ENCODE results near the gene TAF5L. TPM values are rescaled to one million over a fixed set of nuclear protein-coding genes. Genes with fewer than 3 reads are reported as not detected.

Gene TAF5L
- total RNA-seq, 1 donor from 2014 or later: 25.3 TPM

GRCh38 chr1:229613938-229614337, 12.0 kb downstream of the TAF5L start:
- Mint-ChIP-seq H3K4me3 (ENCODE audit: unreplicated experiment) (no peak overlapping the region), H3K9me3 (ENCODE audit: unreplicated experiment) (no peaks in the 10 kb centered on the region), H3K36me3 (ENCODE audit: low read depth, unreplicated experiment) (peaks cover 30% of the 10 kb centered on the region), H3K27me3 (ENCODE audit: unreplicated experiment) (no peaks in the 10 kb centered on the region), H3K27ac (ENCODE audit: unreplicated experiment) (no peak overlapping the region), H3K4me1 (ENCODE audit: unreplicated experiment) (peaks cover 19% of the 10 kb centered on the region)
- DNase-seq (ENCODE audit: low spot score): no peak
- TF ChIP-seq CTCF (IDR thresholded peaks at IDR 0.05; ENCODE audit: unreplicated experiment): no peak

- peaks cover 5% of the 10 kb centered on the region for H3K4me1 Mint-ChIP-seq (ENCODE audit: unreplicated experiment)
- H3K9me3 Mint-ChIP-seq (ENCODE audit: unreplicated experiment): no peaks in the 10 kb centered on the region
- H3K36me3 Mint-ChIP-seq (ENCODE audit: low read depth, unreplicated experiment): peaks cover 41% of the 10 kb centered on the region
- H3K27ac Mint-ChIP-seq (ENCODE audit: unreplicated experiment): no peak overlapping the region
- no peak for TF ChIP-seq CTCF (IDR thresholded peaks at IDR 0.05; ENCODE audit: unreplicated experiment)
- no peaks in the 10 kb centered on the region for H3K27me3 Mint-ChIP-seq (ENCODE audit: unreplicated experiment)
- H3K4me3 Mint-ChIP-seq (ENCODE audit: unreplicated experiment): no peak overlapping the region
- DNase-seq (ENCODE audit: low spot score): no peak
Measured at GRCh38 chr1:229608590-229608989, 17.3 kb downstream of the TAF5L start.

GRCh38 chr1:229607370-229607769, 18.6 kb downstream of the TAF5L start:
- DNase-seq (ENCODE audit: low spot score): no peak
- H3K4me1 Mint-ChIP-seq (ENCODE audit: unreplicated experiment): peaks cover 10% of the 10 kb centered on the region
- no peak for TF ChIP-seq CTCF (IDR thresholded peaks at IDR 0.05; ENCODE audit: unreplicated experiment)
- no peak overlapping the region for H3K4me3 Mint-ChIP-seq (ENCODE audit: unreplicated experiment)
- H3K36me3 Mint-ChIP-seq (ENCODE audit: low read depth, unreplicated experiment): peaks cover 42% of the 10 kb centered on the region
- no peaks in the 10 kb centered on the region for H3K27me3 Mint-ChIP-seq (ENCODE audit: unreplicated experiment)
- H3K27ac Mint-ChIP-seq (ENCODE audit: unreplicated experiment): no peak overlapping the region
- no peaks in the 10 kb centered on the region for H3K9me3 Mint-ChIP-seq (ENCODE audit: unreplicated experiment)

- Mint-ChIP-seq H3K36me3 (ENCODE audit: low read depth, unreplicated experiment) (peaks cover 29% of the 10 kb centered on the region), H3K27ac (ENCODE audit: unreplicated experiment) (no peak overlapping the region), H3K4me1 (ENCODE audit: unreplicated experiment) (peaks cover 24% of the 10 kb centered on the region), H3K4me3 (ENCODE audit: unreplicated experiment) (no peak overlapping the region), H3K9me3 (ENCODE audit: unreplicated experiment) (no peaks in the 10 kb centered on the region), H3K27me3 (ENCODE audit: unreplicated experiment) (no peaks in the 10 kb centered on the region)
- no peak for TF ChIP-seq CTCF (IDR thresholded peaks at IDR 0.05; ENCODE audit: unreplicated experiment)
- no peak for DNase-seq (ENCODE audit: low spot score)
Measured at GRCh38 chr1:229603371-229604005, 22.4 kb downstream of the TAF5L start.

GRCh38 chr1:229600229-229600628, 25.7 kb downstream of the TAF5L start:
- Mint-ChIP-seq H3K4me3 (ENCODE audit: unreplicated experiment) (no peak overlapping the region), H3K4me1 (ENCODE audit: unreplicated experiment) (peaks cover 24% of the 10 kb centered on the region), H3K27me3 (ENCODE audit: unreplicated experiment) (no peaks in the 10 kb centered on the region), H3K36me3 (ENCODE audit: low read depth, unreplicated experiment) (peaks cover 25% of the 10 kb centered on the region), H3K27ac (ENCODE audit: unreplicated experiment) (peak overlapping the region; percentile 7), H3K9me3 (ENCODE audit: unreplicated experiment) (no peaks in the 10 kb centered on the region)
- no peak for DNase-seq (ENCODE audit: low spot score)
- TF ChIP-seq CTCF (IDR thresholded peaks at IDR 0.05; ENCODE audit: unreplicated experiment): no peak
